NCI-H1417 treated with DMSO at 0.1 percent for 48 hours (cell line): ENCODE results near the gene VWA7.

Experiments used
- DNase-seq: peaks from one replicate; lab custom pipeline; 2025; lab: John Stamatoyannopoulos, UW

Gene VWA7

DNA sequence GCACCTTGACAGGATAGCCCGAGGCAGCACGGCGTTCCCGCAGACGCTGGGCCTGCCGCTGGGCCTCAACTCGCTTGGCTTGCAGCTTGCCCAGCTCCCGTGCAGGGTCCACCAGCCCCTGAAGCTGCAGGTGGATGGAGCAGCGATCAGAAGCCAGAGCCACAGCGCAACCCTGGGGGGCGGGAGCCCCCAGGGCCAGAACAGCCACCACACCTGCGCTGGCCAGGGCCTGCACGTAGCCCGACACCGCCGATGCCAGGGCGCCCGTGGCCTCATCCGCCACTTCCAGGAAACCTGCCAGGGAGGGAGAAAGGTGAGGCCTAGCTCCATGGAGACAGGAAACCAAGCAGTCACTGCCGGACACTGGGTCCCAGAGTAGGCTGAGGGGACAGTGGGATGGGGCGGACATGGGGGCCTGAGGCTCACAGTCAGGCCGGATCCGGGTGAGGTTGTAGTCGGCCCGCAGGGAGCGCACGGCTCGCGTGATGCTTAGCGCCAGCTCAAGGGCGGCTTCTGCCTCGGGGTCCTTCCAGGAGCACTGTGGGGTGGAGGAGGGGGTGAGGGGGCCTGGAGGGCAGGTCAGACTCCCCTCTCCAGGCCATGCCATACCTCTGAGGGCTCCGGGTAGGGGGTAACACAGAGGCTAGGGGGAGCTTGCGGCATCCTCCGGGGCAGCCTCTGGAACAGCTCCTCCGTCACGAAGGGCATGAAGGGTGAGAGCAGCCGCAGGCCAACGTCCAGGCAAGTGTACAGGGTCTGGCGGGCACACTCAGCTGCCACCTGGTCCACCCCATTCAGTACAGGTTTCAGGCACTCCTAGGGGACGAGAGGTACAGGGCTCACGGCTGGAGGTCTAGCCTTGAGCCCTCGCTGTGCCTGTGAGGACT is 2.1 kb upstream of the VWA7 start:
- DNase-seq: no peak

DNA sequence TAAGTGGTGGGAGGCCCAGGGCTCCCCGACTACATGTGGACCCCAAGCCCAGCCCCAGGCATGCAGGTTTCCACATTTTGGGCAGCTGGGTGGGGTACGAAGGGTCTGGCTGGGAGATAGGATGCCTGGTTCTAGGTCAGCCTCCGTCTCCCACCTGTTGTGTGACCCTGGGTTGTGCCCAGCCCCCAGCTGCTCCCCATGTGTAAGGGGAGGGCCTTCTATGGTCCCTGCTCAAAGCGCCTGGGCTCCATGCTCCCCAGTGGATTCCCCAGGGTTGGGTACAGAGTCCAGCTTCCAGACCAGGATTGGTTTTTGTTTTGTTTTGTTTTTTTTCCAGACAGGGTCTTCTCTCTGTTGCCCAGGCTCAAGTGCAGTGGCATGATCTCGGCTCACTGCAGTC is 1.1 kb upstream of the VWA7 start:
- DNase-seq: no peak

- no peak for DNase-seq
Observed at GRCh38 chr6:31777667-31778050, 531 bp upstream of the VWA7 start.

- DNase-seq: no peak
Observed at GRCh38 chr6:31776485-31776988, 591 bp downstream of the VWA7 start.

DNA sequence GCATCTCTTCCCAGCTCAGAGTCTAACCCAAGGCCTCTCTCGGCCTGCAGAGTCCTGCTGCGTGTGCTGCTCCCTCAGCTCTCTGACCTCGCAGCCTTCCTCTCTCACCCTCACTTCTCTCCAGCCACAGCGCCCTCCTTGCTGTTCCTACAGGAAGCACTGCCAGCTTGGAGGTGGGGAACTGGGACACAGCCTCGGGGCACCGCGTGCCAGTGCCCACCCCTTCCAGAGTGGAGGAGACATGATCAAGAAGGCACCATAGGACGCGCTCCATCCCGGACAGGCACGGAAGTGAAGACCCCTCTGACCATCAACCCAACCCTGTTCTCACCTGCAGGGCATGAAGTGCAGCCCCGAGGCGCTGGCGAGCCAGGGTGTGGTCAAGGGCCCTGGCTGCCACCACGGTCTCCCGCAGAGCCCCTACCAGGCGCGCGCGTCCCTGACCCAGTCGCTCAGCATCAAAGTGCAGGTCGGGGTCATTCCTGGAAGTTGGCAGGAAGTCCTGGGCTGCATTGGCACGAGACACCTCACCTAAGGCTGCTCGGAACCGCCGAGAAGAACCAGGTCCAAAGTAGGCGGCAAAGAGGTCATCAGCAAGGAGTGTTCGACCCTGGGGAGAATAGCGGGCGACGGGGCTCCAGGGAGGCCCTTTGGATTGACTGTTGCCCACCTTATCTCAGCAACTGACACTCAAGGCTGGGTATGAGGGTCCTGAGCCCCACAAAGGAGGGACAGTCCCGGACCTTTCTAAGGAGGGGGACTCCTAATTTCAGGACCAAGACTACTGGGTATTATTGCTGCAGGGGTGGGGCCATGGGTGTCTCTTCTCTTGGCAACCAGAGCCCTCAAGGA is 1.3 kb downstream of the VWA7 start:
- no peak for DNase-seq

GRCh38 chr6:31775184-31775583 is 1.9 kb downstream of the VWA7 start:
- no peak for DNase-seq

GRCh38 chr6:31771992-31772358 is 5.2 kb downstream of the VWA7 start:
- DNase-seq: no peak

DNA sequence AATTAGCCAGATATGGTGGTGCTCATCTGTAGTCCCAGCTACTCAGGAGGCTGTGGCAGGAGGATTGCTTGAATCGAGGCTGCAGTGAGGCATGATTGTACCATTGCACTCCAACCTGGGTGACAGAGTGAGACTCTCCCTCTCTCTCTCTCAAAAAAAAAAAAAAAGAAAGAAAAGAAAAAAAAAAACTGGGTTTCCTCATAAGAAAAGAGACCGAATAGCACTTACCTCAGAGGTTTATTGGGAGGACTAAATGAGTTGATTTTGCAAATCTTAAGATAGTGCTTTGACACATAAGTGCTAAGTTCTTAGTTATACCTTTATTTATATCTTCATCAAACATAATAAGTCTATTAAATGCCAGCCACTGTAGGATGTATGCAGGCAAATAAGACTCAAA is 6.3 kb downstream of the VWA7 start:
- DNase-seq: no peak

GRCh38 chr6:31769684-31770371 is 7.3 kb downstream of the VWA7 start:
- no peak for DNase-seq

- DNase-seq: no peak
Observed at GRCh38 chr6:31768363-31769257, 8.5 kb downstream of the VWA7 start.

DNA sequence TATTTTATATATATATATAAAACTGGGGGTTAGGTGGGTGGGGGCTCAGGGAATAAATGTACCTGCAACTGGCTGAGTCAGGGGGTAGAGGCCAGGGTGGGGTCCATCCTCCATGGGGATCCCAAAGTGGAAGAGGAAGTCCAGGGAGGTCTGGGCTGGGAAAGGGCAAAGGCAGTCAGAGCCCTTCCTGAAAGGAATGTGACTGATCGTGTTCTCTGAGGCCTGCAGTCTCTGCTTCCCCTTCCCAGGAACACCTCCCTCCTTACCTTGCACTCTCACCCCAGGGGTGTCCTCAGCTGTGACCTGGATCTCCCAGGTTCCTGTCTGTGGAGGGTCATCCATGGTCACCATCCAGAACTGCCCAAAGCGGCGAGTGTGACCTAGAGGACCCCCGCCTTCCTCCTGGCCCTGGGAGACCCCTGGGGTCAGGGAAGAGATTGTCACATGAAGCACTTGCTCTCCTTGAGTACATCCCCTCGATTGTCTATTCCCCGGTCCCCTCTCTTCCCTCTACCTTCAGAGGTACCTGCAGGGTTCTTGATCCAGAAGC is 10.0 kb downstream of the VWA7 start:
- DNase-seq: no peak

GRCh38 chr6:31765910-31766794 is 11.0 kb downstream of the VWA7 start:
- no peak for DNase-seq

- DNase-seq: no peak
Observed at GRCh38 chr6:31765559-31765909, 11.6 kb downstream of the VWA7 start.

GRCh38 chr6:31764198-31764597 is 12.9 kb downstream of the VWA7 start:
- DNase-seq: no peak

DNA sequence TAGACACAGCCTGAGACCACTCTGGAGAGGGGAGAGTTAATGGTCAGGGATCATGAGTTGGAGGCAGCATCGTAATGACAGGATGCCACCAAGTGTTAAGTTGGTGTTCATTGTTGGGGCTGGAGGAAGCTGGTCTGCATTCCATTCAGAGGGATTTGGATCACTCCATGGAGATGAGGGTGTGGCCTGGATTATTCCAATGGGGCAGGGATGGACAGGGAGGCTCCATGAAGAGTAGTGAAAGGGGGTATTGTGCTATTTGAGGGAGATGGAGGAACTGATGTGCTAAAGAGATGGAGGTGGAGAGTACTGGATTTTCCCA is 13.5 kb downstream of the VWA7 start:
- DNase-seq: no peak

DNA sequence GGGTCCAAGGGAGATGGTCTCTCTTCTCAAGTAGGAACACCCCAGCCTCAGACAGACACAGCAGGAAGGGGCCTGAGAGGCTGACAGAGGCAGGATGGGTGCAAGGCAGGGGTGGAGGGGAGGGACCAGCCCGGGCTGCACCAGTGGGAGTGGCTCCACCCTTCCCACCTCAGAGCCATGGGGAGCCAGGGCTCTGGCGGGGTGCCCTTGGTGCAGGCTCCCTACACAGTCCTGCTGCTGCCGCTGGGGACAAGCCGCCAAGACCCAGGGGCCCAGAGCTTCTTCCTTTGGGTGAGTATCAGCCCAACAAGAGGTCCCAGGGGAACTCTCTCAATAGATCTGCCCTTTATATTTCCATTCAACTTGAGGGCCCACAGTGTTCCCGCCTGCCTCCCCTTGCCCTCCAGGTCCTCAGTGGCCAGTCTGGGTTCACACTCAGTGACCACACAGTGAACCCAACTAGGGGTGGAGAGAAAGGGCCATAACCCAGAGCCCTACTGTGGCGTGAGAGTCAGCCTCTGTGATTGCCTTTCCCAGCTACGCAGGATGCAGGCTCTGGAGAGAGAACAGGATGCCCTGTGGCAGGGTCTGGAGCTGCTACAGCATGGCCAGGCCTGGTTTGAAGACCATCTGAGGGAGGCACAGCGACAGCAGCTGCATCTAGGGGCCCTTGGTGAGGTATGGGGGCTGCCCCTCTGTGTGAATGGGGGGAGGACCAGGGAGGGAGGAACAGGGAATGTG is 14.1 kb downstream of the VWA7 start:
- DNase-seq: no peak

DNA sequence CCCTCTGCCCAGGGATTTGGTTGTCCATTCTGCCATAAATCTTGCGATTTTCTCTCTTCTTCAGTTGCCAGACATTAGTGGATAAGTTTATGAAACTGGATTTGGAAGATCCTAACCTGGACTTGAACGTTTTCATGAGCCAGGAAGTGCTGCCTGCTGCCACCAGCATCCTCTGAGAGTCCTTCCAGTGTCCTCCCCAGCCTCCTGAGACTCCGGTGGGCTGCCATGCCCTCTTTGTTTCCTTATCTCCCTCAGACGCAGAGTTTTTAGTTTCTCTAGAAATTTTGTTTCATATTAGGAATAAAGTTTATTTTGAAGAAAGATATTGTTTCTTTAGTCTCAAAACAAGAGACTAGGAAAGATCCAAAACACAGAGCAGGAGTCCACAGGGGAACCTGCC is 14.8 kb downstream of the VWA7 start, which contains the start of gene SAPCD1:
Gene SAPCD1, plus strand, starts transcription at position 301 of the 400 bp plus-strand sequence. CDS start 399 bp downstream, outside the sequence.
- DNase-seq: no peak

DNA sequence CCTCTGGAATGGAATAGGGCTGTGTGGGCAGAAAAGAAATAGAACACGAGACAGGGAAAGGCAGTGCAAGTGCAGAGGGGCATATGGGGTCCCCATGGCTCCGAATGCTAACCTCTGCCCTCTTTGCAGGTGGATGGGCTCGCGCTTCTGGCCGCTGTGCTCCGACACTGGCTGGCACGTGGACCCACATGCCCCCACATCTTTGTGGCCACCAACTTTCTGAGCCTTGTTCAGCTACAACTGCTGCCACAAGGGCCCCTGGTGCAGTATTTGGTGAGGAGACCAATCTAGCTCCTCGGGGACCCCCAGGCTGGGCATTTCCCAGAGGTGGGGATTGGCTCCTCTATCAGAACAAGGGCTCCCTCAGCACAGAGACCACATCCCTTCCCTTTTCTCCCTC is 15.8 kb downstream of the VWA7 start:
- no peak for DNase-seq

GRCh38 chr6:31760790-31761189 is 16.3 kb downstream of the VWA7 start:
- DNase-seq: no peak
